ENCODE measurements around the gene KCNAB1. TPM values are rescaled to one million over a fixed set of nuclear protein-coding genes. Genes with fewer than 3 reads are reported as not detected.

The KCNAB1 gene
- total RNA-seq, 1 donor from 2014 or later = 3.2 TPM

DNA sequence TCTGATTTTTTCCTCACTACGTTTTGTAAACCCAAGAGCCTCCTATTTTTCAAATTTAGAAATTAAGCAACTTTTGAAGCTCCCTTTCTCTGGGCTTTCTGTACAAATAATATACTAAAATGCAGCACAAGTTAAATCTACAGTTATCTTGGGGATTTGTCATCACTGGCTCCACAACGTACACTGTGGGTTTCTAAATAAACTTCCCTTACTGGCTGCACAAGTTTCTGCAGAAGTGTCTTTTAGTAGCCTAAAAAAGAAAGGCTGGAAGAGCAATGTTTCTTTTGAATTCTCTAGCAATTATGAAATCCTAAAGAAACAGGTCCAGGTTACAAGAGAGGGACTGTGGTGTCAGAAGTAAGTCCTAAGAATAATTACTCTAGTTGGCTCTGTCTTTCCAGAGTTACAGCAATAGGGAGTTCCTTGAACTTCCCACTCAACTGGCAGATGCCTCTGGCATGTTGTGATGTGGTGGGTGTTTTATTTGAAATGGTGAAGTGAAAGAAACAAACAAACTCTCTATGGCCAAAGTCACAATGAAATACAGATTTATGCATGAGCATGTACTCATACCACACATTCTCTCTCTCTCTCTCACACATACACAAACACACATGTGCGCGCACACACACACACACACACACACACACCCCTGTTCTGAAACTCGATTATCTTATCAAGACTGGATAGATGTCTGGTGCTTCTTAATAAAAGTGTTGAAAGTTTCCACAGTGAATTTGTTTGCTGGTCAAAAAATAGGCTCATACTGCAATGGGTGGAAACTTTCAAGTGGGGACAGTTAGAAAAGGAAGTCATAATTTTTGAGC lies 236.4 kb downstream of the KCNAB1 start:
- no peak overlapping the region for H3K27ac ChIP-seq
- DNase-seq (no peak), ATAC-seq (peak; percentile 26)
- intact Hi-C loops (cut with DNase I) = no loop called here
- no peak overlapping the region for H3K4me3 ChIP-seq
- H3K27me3 ChIP-seq = no peaks in the 10 kb centered on the region
- TF ChIP-seq, protein P1, sequence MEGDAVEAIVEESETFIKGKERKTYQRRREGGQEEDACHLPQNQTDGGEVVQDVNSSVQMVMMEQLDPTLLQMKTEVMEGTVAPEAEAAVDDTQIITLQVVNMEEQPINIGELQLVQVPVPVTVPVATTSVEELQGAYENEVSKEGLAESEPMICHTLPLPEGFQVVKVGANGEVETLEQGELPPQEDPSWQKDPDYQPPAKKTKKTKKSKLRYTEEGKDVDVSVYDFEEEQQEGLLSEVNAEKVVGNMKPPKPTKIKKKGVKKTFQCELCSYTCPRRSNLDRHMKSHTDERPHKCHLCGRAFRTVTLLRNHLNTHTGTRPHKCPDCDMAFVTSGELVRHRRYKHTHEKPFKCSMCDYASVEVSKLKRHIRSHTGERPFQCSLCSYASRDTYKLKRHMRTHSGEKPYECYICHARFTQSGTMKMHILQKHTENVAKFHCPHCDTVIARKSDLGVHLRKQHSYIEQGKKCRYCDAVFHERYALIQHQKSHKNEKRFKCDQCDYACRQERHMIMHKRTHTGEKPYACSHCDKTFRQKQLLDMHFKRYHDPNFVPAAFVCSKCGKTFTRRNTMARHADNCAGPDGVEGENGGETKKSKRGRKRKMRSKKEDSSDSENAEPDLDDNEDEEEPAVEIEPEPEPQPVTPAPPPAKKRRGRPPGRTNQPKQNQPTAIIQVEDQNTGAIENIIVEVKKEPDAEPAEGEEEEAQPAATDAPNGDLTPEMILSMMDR (IDR thresholded peaks at IDR 0.05) = no peak
- peaks cover 6% of the 10 kb centered on the region for H3K4me1 ChIP-seq
- H3K36me3 ChIP-seq = no peaks in the 10 kb centered on the region
- H3K9me3 ChIP-seq = no peaks in the 10 kb centered on the region

DNA sequence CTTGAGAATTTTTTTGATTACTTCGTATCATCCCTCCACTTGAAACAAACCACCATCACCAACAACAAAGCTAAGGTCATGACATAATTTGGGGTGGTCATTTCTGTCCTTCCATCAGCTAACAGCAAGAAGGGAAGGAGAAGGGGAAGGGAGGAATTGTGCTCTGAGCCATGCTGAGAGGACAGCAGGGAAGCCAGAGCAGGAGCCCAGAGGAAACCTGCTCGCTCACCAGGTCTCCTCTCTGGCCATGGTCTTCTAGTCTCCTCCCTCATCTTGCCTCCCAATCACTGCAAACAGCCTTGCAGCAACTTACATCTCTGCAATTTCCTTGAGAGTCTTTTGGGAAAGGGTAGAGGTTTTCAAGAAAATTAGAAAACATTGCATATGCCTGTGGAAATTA lies 237.9 kb downstream of the KCNAB1 start:
- ATAC-seq (no peak), DNase-seq (no peak)
- H3K27ac ChIP-seq = no peak overlapping the region
- TF ChIP-seq, protein P1 (IDR thresholded peaks at IDR 0.05) = no peak
- intact Hi-C loops (cut with DNase I) = no loop called here
- H3K4me1 ChIP-seq = peaks cover 6% of the 10 kb centered on the region
- no peaks in the 10 kb centered on the region for H3K36me3 ChIP-seq
- H3K4me3 ChIP-seq = no peak overlapping the region
- no peaks in the 10 kb centered on the region for H3K27me3 ChIP-seq
- no peaks in the 10 kb centered on the region for H3K9me3 ChIP-seq

DNA sequence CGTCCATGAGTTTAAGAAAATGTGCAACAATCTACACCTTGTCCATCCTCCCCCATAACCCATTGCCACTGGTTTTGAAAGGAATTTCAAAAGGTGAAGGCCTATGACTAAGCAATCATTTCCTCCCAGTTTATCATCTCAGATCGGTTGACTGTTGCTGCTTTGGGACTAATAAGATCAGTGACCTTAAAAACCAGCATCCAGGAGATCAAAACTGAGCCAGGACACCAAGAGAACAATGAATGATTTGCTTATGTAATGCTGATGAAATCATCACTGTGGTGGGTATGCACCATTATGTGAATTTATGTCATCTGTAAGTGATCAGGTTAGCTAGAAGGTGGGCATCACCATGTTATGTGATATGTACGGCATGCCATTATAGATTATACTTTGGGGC lies 239.0 kb downstream of the KCNAB1 start:
- Histone ChIP-seq H3K4me1 (peaks cover 6% of the 10 kb centered on the region), H3K27ac (no peak overlapping the region), H3K36me3 (no peaks in the 10 kb centered on the region), H3K27me3 (no peaks in the 10 kb centered on the region), H3K9me3 (no peaks in the 10 kb centered on the region), H3K4me3 (no peak overlapping the region)
- DNase-seq (no peak), ATAC-seq (no peak)
- intact Hi-C loops (cut with DNase I) = no loop called here
- TF ChIP-seq, protein P1 (IDR thresholded peaks at IDR 0.05) = no peak

DNA sequence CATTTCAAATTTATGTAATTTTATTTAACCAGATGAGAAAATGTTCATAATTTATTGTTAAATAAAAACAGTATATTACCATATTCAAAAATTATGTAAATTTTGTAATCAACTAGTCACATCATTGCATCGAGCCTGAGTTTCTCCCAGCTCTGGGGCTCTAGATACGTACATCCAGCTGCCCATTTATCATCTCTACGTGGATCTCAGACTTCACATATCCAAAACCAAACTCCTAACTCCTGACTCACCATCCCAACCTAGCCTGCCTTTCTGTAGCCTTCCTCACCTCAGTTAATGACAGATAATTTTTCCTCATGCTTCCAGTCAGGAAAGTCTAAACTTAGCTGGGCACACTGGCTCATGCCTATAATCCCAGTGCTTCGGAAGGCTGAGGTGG lies 239.7 kb downstream of the KCNAB1 start:
- intact Hi-C loops (cut with DNase I) = no loop called here
- TF ChIP-seq, protein P1 (IDR thresholded peaks at IDR 0.05) = no peak
- no peak for ATAC-seq

DNA sequence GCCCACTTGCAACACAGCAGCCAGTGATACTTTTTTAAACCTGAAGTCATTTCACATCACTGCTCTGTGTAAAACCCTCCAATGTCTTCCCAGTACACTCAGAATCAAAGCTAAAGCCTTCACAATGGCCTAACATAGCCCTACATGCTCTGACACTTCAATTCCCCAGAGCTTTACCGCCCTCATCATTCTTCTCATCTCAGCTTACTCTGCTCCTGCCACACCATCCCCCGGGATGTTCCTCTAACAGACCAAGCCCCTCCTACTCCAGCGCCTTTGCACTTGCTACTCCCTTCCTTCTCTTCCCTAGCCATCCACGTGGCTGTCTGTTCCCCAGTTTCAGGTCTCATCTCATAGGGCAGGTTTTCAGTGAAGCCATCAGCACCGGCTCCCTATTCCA lies 240.6 kb downstream of the KCNAB1 start:
- Histone ChIP-seq H3K36me3 (no peaks in the 10 kb centered on the region), H3K27me3 (no peaks in the 10 kb centered on the region), H3K9me3 (no peaks in the 10 kb centered on the region), H3K4me3 (no peak overlapping the region), H3K4me1 (peaks cover 6% of the 10 kb centered on the region), H3K27ac (no peak overlapping the region)
- intact Hi-C loops (cut with DNase I) = no loop called here
- no peak for DNase-seq
- TF ChIP-seq, protein P1 (IDR thresholded peaks at IDR 0.05) = no peak
- no peak for ATAC-seq

More for the DNA sequence above, 239.7 kb downstream of the KCNAB1 start:
- no peak overlapping the region for H3K27ac ChIP-seq
- H3K27me3 ChIP-seq = no peaks in the 10 kb centered on the region
- no peaks in the 10 kb centered on the region for H3K36me3 ChIP-seq
- DNase-seq = no peak
- H3K9me3 ChIP-seq = no peaks in the 10 kb centered on the region
- H3K4me3 ChIP-seq = no peak overlapping the region
- peaks cover 6% of the 10 kb centered on the region for H3K4me1 ChIP-seq
